ENCODE data around the gene KDM5B. TPM values are rescaled to one million over a fixed set of nuclear protein-coding genes. Genes with fewer than 3 reads are reported as not detected.

KDM5B gene
- total and polyA plus RNA-seq, 9 of the 15 experiments (the other 6 are each of a cell fraction or from before 2014, with no cell fraction given), result 15.4 to 90.6 (median 57.1) TPM

DNA sequence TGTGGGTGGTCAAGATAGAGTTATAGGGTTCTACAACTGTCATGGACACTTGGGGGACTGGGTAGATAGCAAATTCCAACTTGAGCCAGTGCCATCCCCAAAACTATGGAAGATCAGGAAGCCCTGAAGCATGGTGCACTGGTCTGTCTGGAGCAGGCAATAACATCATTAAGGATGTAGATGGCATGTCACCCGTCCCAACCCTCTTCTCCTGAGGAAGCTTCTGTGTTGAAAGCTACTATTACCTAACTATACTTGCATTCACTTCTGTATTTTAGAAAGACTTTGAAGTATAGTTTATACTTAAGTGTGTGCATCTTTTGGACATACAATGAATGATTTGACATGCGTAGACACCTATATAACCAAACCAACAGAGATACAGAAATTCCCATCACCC is 47.8 kb upstream of the KDM5B start (continued):
- TF ChIP-seq, protein P1, sequence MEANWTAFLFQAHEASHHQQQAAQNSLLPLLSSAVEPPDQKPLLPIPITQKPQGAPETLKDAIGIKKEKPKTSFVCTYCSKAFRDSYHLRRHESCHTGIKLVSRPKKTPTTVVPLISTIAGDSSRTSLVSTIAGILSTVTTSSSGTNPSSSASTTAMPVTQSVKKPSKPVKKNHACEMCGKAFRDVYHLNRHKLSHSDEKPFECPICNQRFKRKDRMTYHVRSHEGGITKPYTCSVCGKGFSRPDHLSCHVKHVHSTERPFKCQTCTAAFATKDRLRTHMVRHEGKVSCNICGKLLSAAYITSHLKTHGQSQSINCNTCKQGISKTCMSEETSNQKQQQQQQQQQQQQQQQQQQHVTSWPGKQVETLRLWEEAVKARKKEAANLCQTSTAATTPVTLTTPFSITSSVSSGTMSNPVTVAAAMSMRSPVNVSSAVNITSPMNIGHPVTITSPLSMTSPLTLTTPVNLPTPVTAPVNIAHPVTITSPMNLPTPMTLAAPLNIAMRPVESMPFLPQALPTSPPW (CRISPR knock-in tag; IDR thresholded peaks at IDR 0.05), result no peak
- TF ChIP-seq, protein P2, sequence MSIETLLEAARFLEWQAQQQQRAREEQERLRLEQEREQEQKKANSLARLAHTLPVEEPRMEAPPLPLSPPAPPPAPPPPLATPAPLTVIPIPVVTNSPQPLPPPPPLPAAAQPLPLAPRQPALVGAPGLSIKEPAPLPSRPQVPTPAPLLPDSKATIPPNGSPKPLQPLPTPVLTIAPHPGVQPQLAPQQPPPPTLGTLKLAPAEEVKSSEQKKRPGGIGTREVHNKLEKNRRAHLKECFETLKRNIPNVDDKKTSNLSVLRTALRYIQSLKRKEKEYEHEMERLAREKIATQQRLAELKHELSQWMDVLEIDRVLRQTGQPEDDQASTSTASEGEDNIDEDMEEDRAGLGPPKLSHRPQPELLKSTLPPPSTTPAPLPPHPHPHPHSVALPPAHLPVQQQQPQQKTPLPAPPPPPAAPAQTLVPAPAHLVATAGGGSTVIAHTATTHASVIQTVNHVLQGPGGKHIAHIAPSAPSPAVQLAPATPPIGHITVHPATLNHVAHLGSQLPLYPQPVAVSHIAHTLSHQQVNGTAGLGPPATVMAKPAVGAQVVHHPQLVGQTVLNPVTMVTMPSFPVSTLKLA (conservative IDR thresholded peaks at IDR 0.05), result no peak
- TF ChIP-seq SP1 (CRISPR knock-in tag; IDR thresholded peaks at IDR 0.05) (no peak), XRCC3 (IDR thresholded peaks at IDR 0.05) (no peak), POLR3G (IDR thresholded peaks at IDR 0.05; ENCODE audit: extremely low read depth, insufficient read length, insufficient replicate concordance) (no peak), COPS2 (conservative IDR thresholded peaks at IDR 0.05) (no peak), SMAD3 (CRISPR knock-in tag; conservative IDR thresholded peaks at IDR 0.05) (no peak), KDM4B (IDR thresholded peaks at IDR 0.05; ENCODE audit: borderline replicate concordance in 2 of 2, low read depth in 1 of 2) (no peak)

GRCh38 chr1:202854787-202855186 is 46.6 kb upstream of the KDM5B start:
- in situ Hi-C loops (cut with MboI) (no loop called here), intact Hi-C loops (cut with micrococcal nuclease) (no loop called here)
- no peaks in the 10 kb centered on the region for H3K9me1 ChIP-seq (ENCODE audit: control insufficient read depth, insufficient read depth, low read length)
- DNase-seq (ENCODE audit: extremely low read depth in 1 of 4, low spot score in 3 of 4), result peak in 1 of 4 experiments; percentile 6
- no peaks in the 10 kb centered on the region for H4K20me1 ChIP-seq (replicated peaks; ENCODE audit: control insufficient read depth, insufficient read depth, low read length)
- H3K27me3 ChIP-seq (ENCODE audit: control insufficient read depth in 2 of 2, insufficient read depth in 2 of 2, low read length in 2 of 2), result no peaks in the 10 kb centered on the region; a peak in 1 of 5 replicates
- no peak overlapping the region for H3K9ac ChIP-seq (ENCODE audit: insufficient read depth in 1 of 2, low read depth in 2 of 2, low read length in 2 of 2)
- H3K9me3 ChIP-seq (replicated peaks; ENCODE audit: control insufficient read depth, insufficient read depth, low read depth, low read length), result no peaks in the 10 kb centered on the region
- no peak overlapping the region for H3K4me2 ChIP-seq (ENCODE audit: insufficient read depth, low read length)
- CTCF ChIA-PET (ENCODE audit: low intra/inter-chr PET ratio), result no interaction called here
- WGBS (ENCODE audit: insufficient coverage, low coverage, missing lambda C conversion rate), result 32% methylated on average over 8 of the region's 8 CpGs
- POLR2A ChIA-PET, result interaction anchor here (0.6 kb wide), 1 partner anchor 17 kb away, joined by 3 read pairs; no protein-coding TSS in a partner anchor
- no peak for ATAC-seq
- H2AFZ ChIP-seq (ENCODE audit: low read depth, low read length), result peak overlapping the region; percentile 73
- H3K4me3 ChIP-seq, result no peak overlapping the region
- BruUV-seq (replicated peaks), result no TSS peak
- no peaks in the 10 kb centered on the region for H3K79me2 ChIP-seq (ENCODE audit: control insufficient read depth, insufficient read depth, low read length)
- H3K4me1 ChIP-seq (replicated peaks in 1 of 2; ENCODE audit: control insufficient read depth in 2 of 2, insufficient read depth in 2 of 2, low read length in 2 of 2), result peaks cover 0 to 4% of the 10 kb centered on the region in 2 experiments; a peak in 3 of 5 replicates
- no peaks in the 10 kb centered on the region for H3K36me3 ChIP-seq (ENCODE audit: control insufficient read depth, insufficient read depth, low read length)
- FAIRE-seq, result no peak
- no peak overlapping the region for H3K27ac ChIP-seq (ENCODE audit: extremely low read depth, low read depth, low read length)
- peak; percentile 68 for TF ChIP-seq L3MBTL2 (IDR thresholded peaks at IDR 0.05)
- TF ChIP-seq ZBED1 (IDR thresholded peaks at IDR 0.05), result no peak
- TF ChIP-seq CUX1 (CRISPR knock-in tag; IDR thresholded peaks at IDR 0.05), result 0 out of 2 replicates have a peak, but pooled peaks have one; percentile 33
- 0 out of 2 replicates have a peak, but pooled peaks have one; percentile 29 for TF ChIP-seq ETV5 (CRISPR knock-in tag; IDR thresholded peaks at IDR 0.05; ENCODE audit: low read depth)
- TF ChIP-seq BHLHE40 (IDR thresholded peaks at IDR 0.05; ENCODE audit: low read length), result no peak

Measured in K562 (cell line).